GM12801 (cell line): ENCODE measurements around the gene TBC1D14.

Source experiments
- TF ChIP-seq, protein P1 (sequence below): IDR thresholded peaks from one replicate; pipeline ENCODE4 v1.5.1; 2011; ENCODE audit warnings: control low read depth; ENCODE audit not compliant: insufficient read length; ENCODE audit errors: extremely low read depth

Gene TBC1D14

DNA sequence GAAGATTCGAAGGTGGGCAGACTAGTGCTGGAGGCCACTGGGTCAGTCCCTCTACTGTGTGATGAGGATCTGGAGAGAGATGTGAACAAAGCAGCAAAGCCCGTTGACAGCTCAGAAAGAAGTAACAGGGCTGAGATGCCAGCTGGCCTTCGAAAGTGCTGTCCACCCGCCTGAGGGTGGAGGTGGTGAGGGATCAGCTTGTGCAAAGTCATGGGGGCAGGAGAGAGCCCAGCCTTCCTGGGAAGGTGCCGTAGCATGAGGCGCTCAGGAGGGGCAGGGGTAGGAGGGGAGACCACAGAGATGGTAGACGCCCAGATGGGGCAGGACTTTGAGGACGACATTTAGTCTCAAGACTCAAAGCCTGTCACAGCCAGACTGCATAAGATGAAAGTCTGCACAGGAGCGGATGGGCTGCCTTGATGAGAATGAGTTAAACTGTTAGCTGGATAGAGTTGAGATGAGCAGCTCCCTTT lies 19.7 kb downstream of the TBC1D14 start:
- TF ChIP-seq, protein P1, sequence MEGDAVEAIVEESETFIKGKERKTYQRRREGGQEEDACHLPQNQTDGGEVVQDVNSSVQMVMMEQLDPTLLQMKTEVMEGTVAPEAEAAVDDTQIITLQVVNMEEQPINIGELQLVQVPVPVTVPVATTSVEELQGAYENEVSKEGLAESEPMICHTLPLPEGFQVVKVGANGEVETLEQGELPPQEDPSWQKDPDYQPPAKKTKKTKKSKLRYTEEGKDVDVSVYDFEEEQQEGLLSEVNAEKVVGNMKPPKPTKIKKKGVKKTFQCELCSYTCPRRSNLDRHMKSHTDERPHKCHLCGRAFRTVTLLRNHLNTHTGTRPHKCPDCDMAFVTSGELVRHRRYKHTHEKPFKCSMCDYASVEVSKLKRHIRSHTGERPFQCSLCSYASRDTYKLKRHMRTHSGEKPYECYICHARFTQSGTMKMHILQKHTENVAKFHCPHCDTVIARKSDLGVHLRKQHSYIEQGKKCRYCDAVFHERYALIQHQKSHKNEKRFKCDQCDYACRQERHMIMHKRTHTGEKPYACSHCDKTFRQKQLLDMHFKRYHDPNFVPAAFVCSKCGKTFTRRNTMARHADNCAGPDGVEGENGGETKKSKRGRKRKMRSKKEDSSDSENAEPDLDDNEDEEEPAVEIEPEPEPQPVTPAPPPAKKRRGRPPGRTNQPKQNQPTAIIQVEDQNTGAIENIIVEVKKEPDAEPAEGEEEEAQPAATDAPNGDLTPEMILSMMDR: no peak

DNA sequence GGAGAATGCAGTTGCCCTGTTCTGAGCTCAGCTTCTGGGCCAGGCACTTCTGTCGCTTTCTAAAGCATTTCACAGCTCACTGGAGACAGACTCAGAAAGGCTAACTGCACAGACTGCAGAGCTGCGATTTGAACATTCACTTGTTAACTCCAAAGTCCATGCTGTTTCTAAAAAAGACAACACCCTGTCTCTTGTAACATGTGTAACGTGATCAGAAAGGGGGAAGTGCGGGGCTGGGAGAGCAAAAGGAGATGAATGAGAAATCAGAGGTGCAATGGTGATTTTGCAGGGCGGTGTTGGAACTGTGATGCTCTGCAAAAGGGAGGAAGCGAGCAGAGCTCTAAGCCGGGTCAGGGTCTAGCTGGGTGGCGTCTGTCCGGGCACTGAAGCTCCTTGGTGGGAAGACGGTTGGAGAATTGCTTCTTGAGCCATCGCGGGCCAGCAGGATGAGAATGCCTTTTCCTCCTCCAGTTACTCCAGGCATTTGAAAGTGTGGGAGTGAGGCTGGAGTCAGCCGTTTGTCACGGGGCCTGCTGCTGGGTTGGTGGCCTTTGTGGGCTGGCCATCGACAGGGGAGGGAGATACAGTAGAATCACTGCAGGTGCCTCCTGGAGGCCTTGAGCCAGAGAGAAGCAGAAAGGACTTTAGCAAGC lies 20.3 kb downstream of the TBC1D14 start:
- TF ChIP-seq, protein P1: no peak

DNA sequence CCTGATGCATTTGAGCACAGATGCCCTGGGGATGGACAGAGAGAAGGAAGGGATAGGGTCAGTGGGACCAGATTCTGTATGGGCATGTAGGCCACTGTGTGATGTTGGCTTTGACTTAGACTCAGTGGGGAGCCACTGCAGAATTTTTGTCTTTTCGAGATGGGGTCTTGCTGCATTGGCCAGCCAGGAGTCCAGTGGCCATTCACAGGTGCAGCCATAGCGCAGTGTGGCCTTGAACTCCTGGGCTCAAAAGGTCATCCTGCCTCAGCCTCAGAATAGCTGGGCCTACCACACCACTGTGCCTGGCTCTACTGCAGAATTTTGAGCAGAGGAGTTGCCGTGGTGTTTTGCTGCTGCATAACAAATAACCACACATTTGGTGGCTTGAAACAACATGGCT lies 22.8 kb downstream of the TBC1D14 start:
- TF ChIP-seq, protein P1: no peak

DNA sequence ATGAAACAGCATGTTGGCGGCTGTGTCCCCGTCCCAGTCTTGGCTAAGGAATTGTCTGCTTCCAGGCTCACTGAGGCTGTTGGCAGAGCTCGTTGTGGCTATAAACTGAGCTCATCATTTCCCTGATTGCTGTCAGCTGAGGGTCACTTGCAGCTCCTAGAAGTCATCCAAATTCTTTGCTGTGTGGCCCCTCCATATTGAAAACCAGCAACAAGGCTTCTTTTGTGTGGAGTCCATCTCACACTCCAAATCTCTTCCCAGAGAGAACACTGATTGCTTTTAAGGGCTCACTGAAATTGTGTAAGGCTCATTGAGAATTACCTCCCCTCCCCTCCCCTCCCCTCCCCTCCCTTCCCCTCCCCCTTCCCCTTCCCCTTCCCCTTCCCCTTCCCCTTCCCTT lies 23.3 kb downstream of the TBC1D14 start:
- TF ChIP-seq, protein P1: no peak

DNA sequence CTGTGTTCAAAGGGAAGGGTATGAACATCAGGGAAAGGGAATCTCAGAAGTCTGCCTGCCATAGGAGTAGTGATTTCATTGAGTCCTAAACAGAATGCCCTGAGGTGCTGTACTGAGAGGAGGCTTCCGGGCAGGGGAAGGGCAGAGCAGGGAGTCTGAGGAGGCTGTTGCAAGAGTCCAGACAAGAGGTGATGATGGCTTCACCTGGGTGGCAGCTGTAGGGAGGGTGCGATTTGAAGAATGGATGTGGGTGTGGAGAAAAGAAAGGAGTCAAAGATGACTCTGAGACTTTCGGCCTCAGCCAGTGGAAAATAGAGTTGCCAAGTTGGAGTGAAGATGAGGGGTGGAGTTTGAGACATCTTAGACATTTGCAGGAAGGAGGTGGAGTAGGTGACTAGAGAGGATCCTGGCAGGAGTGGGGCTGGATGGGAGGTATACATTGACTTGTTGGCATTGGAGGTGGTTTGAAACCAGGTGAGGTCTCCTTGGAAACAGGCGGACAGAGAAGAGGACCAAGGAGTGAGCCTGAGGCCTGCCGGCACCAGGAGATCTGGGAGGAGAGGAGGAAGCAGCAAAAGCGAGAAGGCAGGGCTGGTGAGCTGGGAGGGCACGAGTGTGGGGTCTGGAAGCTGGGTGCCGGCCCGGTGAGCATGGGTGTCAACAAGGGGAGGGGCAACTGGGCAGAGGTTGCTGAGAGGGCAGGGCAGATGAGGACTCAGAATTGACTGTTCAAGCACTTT lies 24.2 kb downstream of the TBC1D14 start:
- TF ChIP-seq, protein P1: no peak

DNA sequence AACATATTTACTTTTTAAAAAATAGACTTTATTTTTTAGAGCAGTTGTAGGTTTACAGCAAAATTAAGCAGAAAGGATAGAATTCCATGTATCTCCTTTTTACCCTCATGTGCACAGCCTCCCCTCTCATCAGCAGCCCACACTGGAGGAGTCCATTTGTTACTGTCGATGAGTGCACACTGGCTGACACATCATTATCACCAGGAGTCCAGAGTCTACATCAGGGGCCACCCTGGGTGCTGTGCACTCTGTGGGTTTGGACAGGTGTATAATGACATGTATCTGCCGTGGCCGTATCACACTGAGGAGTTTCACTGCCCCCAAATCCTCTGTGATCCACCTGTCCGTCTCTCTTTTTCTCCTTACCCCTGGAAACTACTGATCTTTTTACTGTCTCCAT lies 26.3 kb downstream of the TBC1D14 start:
- TF ChIP-seq, protein P1: no peak

DNA sequence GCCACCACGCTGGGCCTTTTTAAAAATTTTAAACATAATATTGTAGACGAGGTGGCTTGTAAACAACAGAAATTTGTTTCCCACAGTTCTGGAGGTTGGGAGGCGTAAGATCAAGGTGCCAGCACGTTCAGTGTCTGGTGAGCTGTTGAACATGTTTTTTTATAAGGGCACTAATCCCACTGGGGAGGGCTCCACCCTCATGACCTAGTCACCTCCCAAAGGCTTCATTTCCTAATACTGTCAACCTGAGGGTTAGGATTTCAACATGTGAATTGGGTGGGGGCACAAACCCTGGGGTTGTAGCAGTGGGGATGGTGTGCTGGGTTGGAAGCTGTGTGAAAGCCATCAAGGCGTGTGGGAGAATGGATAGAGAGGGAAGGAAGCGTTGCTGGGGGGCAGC lies 27.6 kb downstream of the TBC1D14 start:
- TF ChIP-seq, protein P1: no peak
